NB4 (cell line): ENCODE measurements around the gene KRTAP9-3.
"Not testable (repeated sequence)": the region's sequence is repeated elsewhere in the genome, so short reads cannot be mapped to it uniquely, and the experiment has no call there.

Experiments used
- DNase-seq: peaks from one replicate; pipeline ENCODE4 v3.0.0; 2010; ENCODE audit warnings: low read depth
- H3K4me3 ChIP-seq: one replicate; pipeline ENCODE4 v1.5.1; 2011; ENCODE audit warnings: mild to moderate bottlenecking, low read depth, low read length, moderate library complexity
- MYC ChIP-seq: IDR thresholded peaks from 2 replicates; pipeline ENCODE4 v1.6.1; 2011; ENCODE audit warnings: low read depth, low read length
- POLR2A ChIP-seq: IDR thresholded peaks from 2 replicates; pipeline ENCODE4 v1.6.1; 2011; ENCODE audit warnings: mild to moderate bottlenecking; ENCODE audit not compliant: insufficient read length; ENCODE audit errors: extremely low read depth
- TF ChIP-seq, protein P1 (sequence below): IDR thresholded peaks from 2 replicates; pipeline ENCODE4 v1.6.1; 2011; ENCODE audit warnings: low read depth, low read length
- TF ChIP-seq, protein P2 (sequence below): IDR thresholded peaks from one replicate; pipeline ENCODE4 v1.5.1; 2012; ENCODE audit warnings: low read depth, low read length

The KRTAP9-3 gene

GRCh38 chr17:41226051-41226450, 6.2 kb upstream of the KRTAP9-3 start:
- H3K4me3 ChIP-seq, result no peak overlapping the region
- DNase-seq, result no peak
- TF ChIP-seq, protein P1, sequence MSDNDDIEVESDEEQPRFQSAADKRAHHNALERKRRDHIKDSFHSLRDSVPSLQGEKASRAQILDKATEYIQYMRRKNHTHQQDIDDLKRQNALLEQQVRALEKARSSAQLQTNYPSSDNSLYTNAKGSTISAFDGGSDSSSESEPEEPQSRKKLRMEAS, result no peak
- TF ChIP-seq MYC (no peak), POLR2A (no peak)
- TF ChIP-seq, protein P2, sequence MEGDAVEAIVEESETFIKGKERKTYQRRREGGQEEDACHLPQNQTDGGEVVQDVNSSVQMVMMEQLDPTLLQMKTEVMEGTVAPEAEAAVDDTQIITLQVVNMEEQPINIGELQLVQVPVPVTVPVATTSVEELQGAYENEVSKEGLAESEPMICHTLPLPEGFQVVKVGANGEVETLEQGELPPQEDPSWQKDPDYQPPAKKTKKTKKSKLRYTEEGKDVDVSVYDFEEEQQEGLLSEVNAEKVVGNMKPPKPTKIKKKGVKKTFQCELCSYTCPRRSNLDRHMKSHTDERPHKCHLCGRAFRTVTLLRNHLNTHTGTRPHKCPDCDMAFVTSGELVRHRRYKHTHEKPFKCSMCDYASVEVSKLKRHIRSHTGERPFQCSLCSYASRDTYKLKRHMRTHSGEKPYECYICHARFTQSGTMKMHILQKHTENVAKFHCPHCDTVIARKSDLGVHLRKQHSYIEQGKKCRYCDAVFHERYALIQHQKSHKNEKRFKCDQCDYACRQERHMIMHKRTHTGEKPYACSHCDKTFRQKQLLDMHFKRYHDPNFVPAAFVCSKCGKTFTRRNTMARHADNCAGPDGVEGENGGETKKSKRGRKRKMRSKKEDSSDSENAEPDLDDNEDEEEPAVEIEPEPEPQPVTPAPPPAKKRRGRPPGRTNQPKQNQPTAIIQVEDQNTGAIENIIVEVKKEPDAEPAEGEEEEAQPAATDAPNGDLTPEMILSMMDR, result no peak

DNA sequence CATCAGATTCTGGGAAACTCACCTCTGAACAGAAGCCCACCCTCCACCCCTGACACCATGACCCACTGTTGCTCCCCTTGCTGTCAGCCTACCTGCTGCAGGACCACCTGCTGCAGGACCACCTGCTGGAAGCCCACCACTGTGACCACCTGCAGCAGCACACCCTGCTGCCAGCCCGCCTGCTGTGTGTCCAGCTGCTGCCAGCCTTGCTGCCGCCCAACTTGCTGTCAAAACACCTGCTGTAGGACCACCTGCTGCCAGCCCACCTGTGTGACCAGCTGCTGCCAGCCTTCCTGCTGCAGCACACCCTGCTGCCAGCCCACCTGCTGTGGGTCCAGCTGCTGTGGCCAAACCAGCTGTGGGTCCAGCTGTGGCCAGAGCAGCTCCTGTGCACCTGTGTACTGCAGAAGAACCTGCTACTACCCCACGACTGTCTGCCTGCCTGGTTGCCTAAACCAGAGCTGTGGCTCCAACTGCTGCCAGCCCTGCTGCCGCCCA, 5.6 kb upstream of the KRTAP9-3 start, which contains the start of gene KRTAP9-2:
KRTAP9-2 (plus strand) TSS at position 51 of the 498 bp plus-strand sequence; CDS start at position 58, 7 bp downstream.
- not testable (repeated sequence) for DNase-seq, H3K4me3 ChIP-seq

DNA sequence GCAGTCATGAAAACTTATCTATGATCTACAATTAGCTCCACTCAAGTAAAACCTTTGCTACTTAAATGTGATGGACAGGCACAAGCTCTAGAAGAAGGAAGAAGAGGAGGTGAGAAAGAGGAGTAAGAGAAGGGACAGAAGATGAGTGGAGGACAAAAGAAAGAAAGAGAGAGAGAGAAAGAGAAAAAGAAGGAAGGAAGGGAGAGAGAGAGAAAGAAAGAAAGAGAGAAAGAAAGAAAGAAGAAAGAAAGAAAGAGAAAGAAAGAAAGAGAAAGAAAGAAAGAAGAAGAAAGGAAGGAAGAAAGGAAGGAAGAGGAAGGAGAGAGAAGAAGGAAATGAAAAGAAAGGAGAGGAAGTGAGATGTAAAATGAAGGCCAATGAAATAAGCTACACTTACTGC, 2.2 kb upstream of the KRTAP9-3 start:
- no peak for TF ChIP-seq MYC
- H3K4me3 ChIP-seq, result no peak overlapping the region

GRCh38 chr17:41231731-41232130, 518 bp upstream of the KRTAP9-3 start:
- TF ChIP-seq, protein P2, result no peak
- TF ChIP-seq POLR2A (no peak), MYC (no peak)
- TF ChIP-seq, protein P1, result no peak
- no peak for DNase-seq
- H3K4me3 ChIP-seq, result no peak overlapping the region

More for the DNA sequence above, 2.2 kb upstream of the KRTAP9-3 start:
- DNase-seq, result no peak

DNA sequence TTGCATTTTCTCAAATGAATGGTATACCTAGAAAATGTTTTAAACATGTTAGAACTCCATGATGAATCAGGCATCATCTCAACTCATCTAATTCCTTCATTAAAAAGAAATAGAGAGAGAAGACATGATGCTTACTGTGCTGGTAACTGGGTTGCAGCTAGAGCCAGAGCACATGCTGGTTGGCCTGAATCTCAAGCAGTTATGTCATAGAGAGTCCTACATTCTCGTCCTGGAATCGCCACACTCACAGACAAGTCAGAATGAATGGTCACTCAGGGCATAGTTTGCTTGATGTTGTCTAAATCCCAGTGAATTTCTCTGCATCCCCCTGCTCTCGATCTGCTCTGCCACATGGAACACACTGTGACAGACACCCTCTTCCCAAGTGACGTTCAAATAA, 4.9 kb downstream of the KRTAP9-3 start:
- not testable (repeated sequence) for H3K4me3 ChIP-seq, DNase-seq

GRCh38 chr17:41237949-41238437, 5.7 kb downstream of the KRTAP9-3 start, which contains the start of gene KRTAP9-8:
Gene KRTAP9-8, plus strand, starts transcription at chr17:41237999. Its CDS starts 53 bp downstream, at chr17:41238052.
- DNase-seq, result not testable (repeated sequence)

GRCh38 chr17:41246995-41247787, 14.9 kb downstream of the KRTAP9-3 start:
- not testable (repeated sequence) for H3K4me3 ChIP-seq

More at GRCh38 chr17:41237949-41238437, 5.7 kb downstream of the KRTAP9-3 start, which contains the start of gene KRTAP9-8:
- H3K4me3 ChIP-seq, result not testable (repeated sequence)

GRCh38 chr17:41249637-41250240, 17.5 kb downstream of the KRTAP9-3 start, which contains the start of gene KRTAP9-4:
Gene KRTAP9-4, plus strand, starts transcription at chr17:41249687. Its CDS starts 34 bp downstream, at chr17:41249721.
- DNase-seq, H3K4me3 ChIP-seq: not testable (repeated sequence)

More at GRCh38 chr17:41246995-41247787, 14.9 kb downstream of the KRTAP9-3 start:
- not testable (repeated sequence) for DNase-seq

- DNase-seq, result no peak
- no peak overlapping the region for H3K4me3 ChIP-seq
- TF ChIP-seq POLR2A (no peak), MYC (no peak)
- TF ChIP-seq, protein P2, result no peak
- TF ChIP-seq, protein P1, result no peak
These were observed 19.0 kb downstream of the KRTAP9-3 start for GRCh38 chr17:41251261-41251660.
